Osteoblast (primary cell): Measurements from ENCODE around the gene ANO4. TPM values are rescaled to one million over a fixed set of nuclear protein-coding genes. Genes with fewer than 3 reads are reported as not detected.

Experiments
- DNase-seq: peaks from one replicate; pipeline ENCODE4 v3.0.0; 2011; ENCODE audit warnings: low spot score, mixed read lengths; ENCODE audit not compliant: insufficient read length; ENCODE audit errors: missing footprints
- H2AFZ ChIP-seq: 2 replicates; pipeline ENCODE4 v1.6.0; 2011; ENCODE audit warnings: mild to moderate bottlenecking, low read length
- H3K27ac ChIP-seq: 2 replicates; pipeline ENCODE4 v1.5.1; 2011; ENCODE audit warnings: mild to moderate bottlenecking, low read depth, low read length, moderate library complexity
- H3K27me3 ChIP-seq: 2 replicates; pipeline ENCODE4 v1.6.0; 2012; ENCODE audit warnings: mild to moderate bottlenecking, control low read depth, inconsistent platforms, low read length, moderate library complexity; ENCODE audit not compliant: insufficient read depth
- H3K36me3 ChIP-seq: 2 replicates; pipeline ENCODE4 v1.5.1; 2011; ENCODE audit warnings: mild to moderate bottlenecking, low read length, control low read depth, moderate library complexity; ENCODE audit not compliant: insufficient read depth
- H3K4me1 ChIP-seq: 2 replicates; pipeline ENCODE4 v1.5.1; 2011; ENCODE audit warnings: mild to moderate bottlenecking, low read length, control low read depth, moderate library complexity; ENCODE audit not compliant: insufficient read depth
- H3K4me2 ChIP-seq: 2 replicates; pipeline ENCODE4 v1.6.0; 2011; ENCODE audit warnings: mild to moderate bottlenecking, low read length; ENCODE audit not compliant: insufficient read depth
- H3K4me3 ChIP-seq: fragments of 200-600 bp; sonication (generic); 3 replicates; pipeline ENCODE4 v1.5.1; 2012; ENCODE audit warnings: mild to moderate bottlenecking, low read length, inconsistent platforms; ENCODE audit not compliant: insufficient read depth
- H3K79me2 ChIP-seq: 2 replicates; pipeline ENCODE4 v1.6.0; 2012; ENCODE audit warnings: mild to moderate bottlenecking, low read length, control low read depth, inconsistent platforms; ENCODE audit not compliant: insufficient read depth
- H3K9me3 ChIP-seq: 2 replicates; pipeline ENCODE4 v1.5.1; 2011; ENCODE audit warnings: low read depth, low read length, control low read depth
- H4K20me1 ChIP-seq: 2 replicates; pipeline ENCODE4 v1.6.0; 2012; ENCODE audit warnings: mild to moderate bottlenecking, low read length, control low read depth; ENCODE audit not compliant: insufficient read depth
- total RNA-seq: library from RNA; depleted of rRNA; stranded (reverse); fragments of >200 nt; gene quantifications from 2 replicates; pipeline ENCODE4 v1.2.3, GENCODE V29; 2012
- TF ChIP-seq, protein P1 (sequence below): IDR thresholded peaks from 2 replicates; pipeline ENCODE4 v1.5.1; 2011; ENCODE audit warnings: mild to moderate bottlenecking, low read depth, low read length, moderate library complexity; ENCODE audit errors: extremely low read depth

ANO4 gene
- total RNA-seq, 1 donor: not detected

DNA sequence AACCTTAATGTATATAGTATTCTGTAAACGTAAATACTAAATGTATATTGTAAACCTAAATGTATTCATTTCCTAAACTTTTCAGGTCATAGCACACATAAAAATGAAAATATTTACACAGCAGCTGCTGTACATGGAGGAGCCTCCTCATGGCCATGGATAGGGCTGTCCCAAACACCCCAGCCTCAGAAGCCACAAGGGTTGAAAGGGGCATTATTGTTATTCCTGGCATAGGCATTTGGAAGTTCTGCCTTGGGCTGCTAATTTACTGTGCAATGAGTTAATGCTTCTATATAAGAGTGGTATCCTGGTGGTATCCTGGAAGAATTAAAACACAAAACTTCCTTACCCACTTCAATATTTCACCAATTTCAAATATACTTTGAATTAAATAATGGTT, 256.1 kb downstream of the ANO4 start:
- Histone ChIP-seq H3K27ac (no peak overlapping the region), H3K27me3 (no peaks in the 10 kb centered on the region), H4K20me1 (no peaks in the 10 kb centered on the region), H3K4me3 (no peak overlapping the region), H3K79me2 (no peaks in the 10 kb centered on the region), H3K36me3 (no peaks in the 10 kb centered on the region), H2AFZ (no peak overlapping the region), H3K9me3 (no peaks in the 10 kb centered on the region), H3K4me1 (peaks cover 27% of the 10 kb centered on the region), H3K4me2 (no peak overlapping the region)
- TF ChIP-seq, protein P1, sequence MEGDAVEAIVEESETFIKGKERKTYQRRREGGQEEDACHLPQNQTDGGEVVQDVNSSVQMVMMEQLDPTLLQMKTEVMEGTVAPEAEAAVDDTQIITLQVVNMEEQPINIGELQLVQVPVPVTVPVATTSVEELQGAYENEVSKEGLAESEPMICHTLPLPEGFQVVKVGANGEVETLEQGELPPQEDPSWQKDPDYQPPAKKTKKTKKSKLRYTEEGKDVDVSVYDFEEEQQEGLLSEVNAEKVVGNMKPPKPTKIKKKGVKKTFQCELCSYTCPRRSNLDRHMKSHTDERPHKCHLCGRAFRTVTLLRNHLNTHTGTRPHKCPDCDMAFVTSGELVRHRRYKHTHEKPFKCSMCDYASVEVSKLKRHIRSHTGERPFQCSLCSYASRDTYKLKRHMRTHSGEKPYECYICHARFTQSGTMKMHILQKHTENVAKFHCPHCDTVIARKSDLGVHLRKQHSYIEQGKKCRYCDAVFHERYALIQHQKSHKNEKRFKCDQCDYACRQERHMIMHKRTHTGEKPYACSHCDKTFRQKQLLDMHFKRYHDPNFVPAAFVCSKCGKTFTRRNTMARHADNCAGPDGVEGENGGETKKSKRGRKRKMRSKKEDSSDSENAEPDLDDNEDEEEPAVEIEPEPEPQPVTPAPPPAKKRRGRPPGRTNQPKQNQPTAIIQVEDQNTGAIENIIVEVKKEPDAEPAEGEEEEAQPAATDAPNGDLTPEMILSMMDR: no peak
- no peak for DNase-seq

DNA sequence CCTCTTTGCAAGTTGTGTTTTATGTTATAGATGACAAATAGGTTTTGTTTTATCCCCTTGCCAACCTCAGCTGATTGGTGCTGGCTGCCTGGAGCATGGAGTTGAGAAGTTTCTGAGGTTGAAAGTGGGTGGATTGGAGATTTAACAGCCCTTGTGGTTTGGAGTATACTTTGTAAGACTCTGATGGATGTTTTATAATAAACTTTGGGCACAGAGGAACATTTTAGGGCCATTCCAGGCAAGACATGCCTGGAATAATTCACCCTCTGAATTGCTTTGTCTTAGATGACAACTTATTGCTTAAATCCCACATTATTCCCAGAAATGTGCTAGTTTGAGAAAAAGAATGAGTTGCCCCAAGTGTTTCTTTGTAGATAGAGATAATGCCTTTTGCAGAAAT, 256.6 kb downstream of the ANO4 start:
- TF ChIP-seq, protein P1: no peak
- Histone ChIP-seq H3K4me3 (no peak overlapping the region), H3K4me2 (peak overlapping the region; percentile 67), H2AFZ (no peak overlapping the region), H3K36me3 (no peaks in the 10 kb centered on the region), H3K27ac (peak overlapping the region; percentile 69), H3K79me2 (no peaks in the 10 kb centered on the region), H3K27me3 (no peaks in the 10 kb centered on the region), H3K9me3 (no peaks in the 10 kb centered on the region), H3K4me1 (peaks cover 23% of the 10 kb centered on the region), H4K20me1 (no peaks in the 10 kb centered on the region)
- no peak for DNase-seq

DNA sequence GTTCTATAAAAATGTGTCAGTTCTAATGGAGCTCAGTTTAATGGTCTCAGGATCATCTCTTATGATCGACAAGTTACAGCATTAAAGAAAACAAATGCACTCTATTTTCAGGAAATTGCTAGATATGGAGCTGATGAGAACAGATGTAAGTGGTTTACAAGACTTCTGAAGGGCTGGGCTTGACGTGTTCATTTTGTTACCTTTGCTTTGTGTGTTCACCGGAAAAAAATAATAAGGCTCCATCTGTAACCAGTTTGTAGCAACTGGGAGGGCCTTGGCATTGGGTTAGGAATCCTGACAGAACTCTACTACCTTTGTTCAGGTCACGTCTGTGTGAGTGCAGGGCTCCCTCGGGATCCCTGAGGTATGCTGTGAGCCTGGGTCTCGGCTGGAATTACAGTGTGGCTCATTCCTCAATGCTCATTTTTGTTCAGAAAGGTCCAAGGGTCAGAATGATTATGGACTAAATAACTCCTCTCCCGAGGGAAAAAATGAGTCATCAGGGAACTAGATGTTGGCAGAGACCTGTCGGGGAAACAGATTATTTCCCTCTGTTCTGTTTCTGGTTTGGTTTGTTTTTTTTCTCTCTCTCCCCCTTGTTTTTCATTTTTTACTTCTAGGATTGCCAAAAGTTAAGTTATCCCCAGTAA, 257.4 kb downstream of the ANO4 start:
- Histone ChIP-seq H4K20me1 (no peaks in the 10 kb centered on the region), H3K4me1 (peaks cover 23% of the 10 kb centered on the region), H3K4me2 (peak overlapping the region; percentile 67), H3K9me3 (no peaks in the 10 kb centered on the region), H3K79me2 (no peaks in the 10 kb centered on the region), H3K4me3 (no peak overlapping the region), H3K27me3 (no peaks in the 10 kb centered on the region), H3K36me3 (no peaks in the 10 kb centered on the region), H3K27ac (peak overlapping the region; percentile 69), H2AFZ (no peak overlapping the region)
- TF ChIP-seq, protein P1: no peak
- peak; percentile 89 for DNase-seq

DNA sequence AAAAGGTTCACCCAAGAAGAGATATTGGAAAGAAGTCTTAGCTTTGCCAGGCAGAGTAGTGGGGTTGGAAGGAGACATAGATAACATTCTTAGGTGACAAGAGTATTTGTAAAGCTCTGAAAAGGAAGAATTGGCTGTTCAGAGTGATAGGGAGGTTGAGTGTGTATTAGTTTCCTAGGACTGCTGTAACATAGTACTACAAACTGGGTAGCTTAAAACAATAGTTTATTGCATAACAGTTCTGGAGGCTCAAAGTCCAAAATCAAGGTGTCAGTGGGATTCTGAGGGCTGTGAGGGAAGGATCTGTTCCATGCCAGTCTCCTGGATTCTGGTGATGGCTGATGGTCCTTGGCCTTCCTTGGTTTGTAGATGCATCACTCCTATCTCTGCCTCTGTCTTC, 258.6 kb downstream of the ANO4 start:
- no peak overlapping the region for H3K27ac ChIP-seq
- TF ChIP-seq, protein P1: no peak
- H3K4me1 ChIP-seq: peaks cover 23% of the 10 kb centered on the region
- no peaks in the 10 kb centered on the region for H3K36me3 ChIP-seq
- no peaks in the 10 kb centered on the region for H4K20me1 ChIP-seq
- no peaks in the 10 kb centered on the region for H3K79me2 ChIP-seq
- H3K27me3 ChIP-seq: no peaks in the 10 kb centered on the region
- DNase-seq: no peak
- no peak overlapping the region for H2AFZ ChIP-seq
- no peaks in the 10 kb centered on the region for H3K9me3 ChIP-seq
- H3K4me3 ChIP-seq: no peak overlapping the region
- no peak overlapping the region for H3K4me2 ChIP-seq
